WI38 (cell line): ENCODE results near the gene BSN.

Experiments used
- H3K4me3 ChIP-seq: 2 replicates; pipeline ENCODE4 v1.5.1; 2011; ENCODE audit warnings: low read depth, mild to moderate bottlenecking, control low read depth, low read length
- TF ChIP-seq, protein P1 (sequence below): IDR thresholded peaks from 2 replicates; pipeline ENCODE4 v1.5.1; 2012; ENCODE audit warnings: low read depth, mild to moderate bottlenecking, control low read depth, low read length

Gene BSN

DNA sequence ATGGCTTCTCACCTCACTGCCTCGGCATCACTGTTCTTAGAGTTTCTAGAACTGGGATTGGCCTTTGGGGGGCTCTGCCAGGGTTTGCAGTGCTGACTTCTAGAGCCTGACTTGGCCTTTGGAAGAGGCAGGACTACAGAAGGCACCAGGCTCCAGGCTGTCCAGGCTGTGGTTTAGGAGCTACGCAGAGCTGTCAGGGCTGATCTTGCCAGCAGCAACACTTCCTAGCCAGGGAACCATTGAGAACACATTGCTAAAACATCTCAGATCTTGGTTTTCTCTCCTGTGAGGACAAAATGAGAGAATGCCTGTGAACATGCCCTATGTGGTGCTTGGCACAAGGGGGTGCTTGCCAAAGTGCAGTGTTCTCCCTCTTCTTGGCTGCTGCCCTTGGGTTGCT, 85.3 kb downstream of the BSN start:
- TF ChIP-seq, protein P1, sequence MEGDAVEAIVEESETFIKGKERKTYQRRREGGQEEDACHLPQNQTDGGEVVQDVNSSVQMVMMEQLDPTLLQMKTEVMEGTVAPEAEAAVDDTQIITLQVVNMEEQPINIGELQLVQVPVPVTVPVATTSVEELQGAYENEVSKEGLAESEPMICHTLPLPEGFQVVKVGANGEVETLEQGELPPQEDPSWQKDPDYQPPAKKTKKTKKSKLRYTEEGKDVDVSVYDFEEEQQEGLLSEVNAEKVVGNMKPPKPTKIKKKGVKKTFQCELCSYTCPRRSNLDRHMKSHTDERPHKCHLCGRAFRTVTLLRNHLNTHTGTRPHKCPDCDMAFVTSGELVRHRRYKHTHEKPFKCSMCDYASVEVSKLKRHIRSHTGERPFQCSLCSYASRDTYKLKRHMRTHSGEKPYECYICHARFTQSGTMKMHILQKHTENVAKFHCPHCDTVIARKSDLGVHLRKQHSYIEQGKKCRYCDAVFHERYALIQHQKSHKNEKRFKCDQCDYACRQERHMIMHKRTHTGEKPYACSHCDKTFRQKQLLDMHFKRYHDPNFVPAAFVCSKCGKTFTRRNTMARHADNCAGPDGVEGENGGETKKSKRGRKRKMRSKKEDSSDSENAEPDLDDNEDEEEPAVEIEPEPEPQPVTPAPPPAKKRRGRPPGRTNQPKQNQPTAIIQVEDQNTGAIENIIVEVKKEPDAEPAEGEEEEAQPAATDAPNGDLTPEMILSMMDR, result no peak

DNA sequence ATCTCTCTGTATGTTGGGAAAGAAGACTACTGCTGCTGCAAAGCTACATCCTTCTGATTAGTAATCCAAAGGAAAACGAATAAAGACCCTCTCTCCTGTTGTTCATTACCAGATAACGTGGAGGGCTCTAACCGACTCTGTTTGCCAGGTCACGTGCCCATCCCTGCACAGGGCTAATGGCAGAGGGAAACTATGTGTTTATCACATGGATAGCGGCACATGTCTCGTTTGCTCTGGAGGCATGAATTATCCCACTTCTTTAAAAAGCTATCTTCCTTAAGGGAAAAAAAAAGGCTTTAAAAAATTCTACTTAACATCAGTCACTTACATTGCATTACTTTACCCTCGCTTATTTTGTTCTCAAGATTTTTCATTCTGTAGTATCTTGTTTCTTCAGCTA, 87.0 kb downstream of the BSN start:
- H3K4me3 ChIP-seq, result no peak overlapping the region
- TF ChIP-seq, protein P1, result no peak

More for the DNA sequence above, 85.3 kb downstream of the BSN start:
- H3K4me3 ChIP-seq, result no peak overlapping the region

DNA sequence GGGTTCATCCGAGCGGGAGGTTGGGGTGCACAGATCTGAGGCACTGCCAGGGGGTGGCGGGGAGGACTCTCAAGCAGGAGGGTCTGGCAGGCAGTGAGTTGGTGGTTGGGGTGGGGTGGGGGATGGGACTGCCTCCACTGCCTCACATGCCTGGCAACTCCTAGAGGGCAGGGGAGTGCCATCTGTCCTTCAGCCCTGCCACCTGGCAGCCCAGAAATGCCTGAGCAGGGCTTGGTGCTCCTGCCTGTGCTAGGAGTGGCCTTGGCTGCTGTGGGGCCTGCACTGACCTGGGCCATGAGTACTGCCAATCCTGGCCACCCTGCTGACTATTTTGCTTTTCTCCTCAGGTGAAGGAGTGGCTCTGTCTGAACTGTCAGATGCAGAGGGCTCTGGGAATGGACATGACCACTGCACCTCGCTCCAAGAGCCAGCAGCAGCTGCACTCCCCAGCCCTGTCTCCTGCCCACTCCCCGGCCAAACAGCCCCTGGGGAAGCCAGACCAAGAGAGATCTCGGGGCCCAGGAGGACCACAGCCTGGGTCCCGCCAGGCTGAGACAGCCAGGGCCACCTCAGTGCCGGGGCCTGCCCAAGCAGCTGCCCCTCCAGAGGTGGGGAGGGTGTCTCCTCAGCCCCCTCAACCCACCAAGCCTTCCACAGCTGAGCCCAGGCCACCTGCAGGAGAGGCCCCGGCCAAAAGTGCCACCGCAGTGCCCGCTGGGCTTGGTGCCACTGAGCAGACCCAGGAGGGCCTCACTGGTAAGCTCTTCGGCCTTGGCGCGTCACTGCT, 87.8 kb downstream of the BSN start:
- TF ChIP-seq, protein P1, result no peak
- H3K4me3 ChIP-seq, result no peak overlapping the region

DNA sequence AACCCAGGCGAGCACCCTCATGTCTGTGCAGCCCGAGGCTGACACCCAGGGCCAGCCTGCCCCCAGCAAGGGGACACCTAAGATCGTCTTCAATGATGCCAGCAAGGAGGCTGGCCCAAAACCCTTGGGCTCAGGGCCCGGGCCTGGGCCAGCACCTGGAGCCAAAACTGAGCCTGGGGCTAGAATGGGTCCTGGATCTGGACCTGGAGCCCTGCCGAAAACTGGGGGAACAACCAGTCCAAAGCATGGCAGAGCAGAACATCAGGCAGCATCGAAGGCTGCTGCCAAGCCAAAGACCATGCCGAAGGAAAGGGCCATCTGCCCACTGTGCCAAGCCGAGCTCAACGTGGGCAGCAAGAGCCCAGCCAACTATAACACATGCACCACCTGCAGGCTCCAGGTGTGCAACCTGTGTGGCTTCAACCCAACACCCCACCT, 88.5 kb downstream of the BSN start:
- no peak overlapping the region for H3K4me3 ChIP-seq
- TF ChIP-seq, protein P1, result no peak

DNA sequence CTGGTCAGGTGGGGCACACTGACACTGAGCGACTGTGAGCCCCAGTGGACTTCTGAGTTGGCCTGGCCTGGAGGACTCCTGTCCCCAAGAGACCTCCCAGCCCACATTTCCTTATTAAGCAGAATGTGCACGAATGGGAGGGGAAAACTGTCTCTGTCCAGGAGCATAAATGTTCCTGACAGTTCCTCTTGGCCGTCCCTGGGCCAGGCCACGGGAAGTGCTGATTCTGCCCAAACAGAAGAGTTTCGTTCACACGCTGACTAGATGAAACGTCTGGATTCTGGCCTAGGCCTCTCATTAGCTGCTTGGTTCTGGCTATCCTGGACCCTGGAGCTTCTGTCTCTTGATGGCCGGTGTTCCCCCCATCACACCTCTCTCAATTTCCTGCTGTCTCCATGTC, 90.4 kb downstream of the BSN start:
- TF ChIP-seq, protein P1, result no peak
- H3K4me3 ChIP-seq, result no peak overlapping the region

DNA sequence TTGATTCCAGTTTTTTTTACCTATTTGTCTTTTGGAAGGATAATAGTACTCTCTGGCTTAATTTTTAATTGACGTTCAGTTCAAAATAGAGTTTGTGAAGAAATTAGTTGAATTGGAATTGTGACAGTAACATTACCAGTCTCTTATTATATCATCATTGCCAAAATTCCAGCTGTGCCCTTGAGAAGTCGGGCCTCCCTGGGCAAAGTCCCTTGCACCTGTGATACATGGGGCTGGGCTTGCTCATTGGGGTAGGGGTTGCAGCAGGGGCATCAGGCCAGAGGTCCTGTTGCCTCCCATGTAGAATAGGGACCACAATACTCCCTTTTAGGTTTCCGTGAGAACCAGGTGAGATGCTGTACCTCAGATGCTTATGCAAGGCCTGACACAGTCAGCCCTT, 92.0 kb downstream of the BSN start:
- TF ChIP-seq, protein P1, result no peak
- H3K4me3 ChIP-seq, result no peak overlapping the region

DNA sequence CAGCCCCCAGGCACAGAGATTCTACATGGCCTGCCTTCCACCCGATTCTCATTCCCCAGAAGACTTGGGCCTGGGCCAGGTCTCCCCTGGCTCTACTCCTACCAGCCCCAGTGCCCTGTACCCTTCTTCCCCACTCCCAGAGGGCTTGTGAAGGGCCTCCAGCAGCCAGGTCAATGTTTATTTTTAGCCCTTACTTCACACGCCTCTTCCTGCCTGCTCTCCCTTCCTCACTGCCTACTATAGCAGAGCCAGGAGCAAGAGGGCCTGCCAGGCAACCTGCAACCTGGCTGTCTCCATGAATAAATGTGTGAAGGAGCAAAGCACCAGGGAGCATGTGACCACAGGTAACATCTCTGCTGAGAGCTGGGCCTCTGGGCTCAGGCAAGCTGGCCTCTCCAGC, 93.5 kb downstream of the BSN start:
- H3K4me3 ChIP-seq, result no peak overlapping the region
- TF ChIP-seq, protein P1, result no peak
